Activated T-cell treated with anti-CD3 and anti-CD28 coated beads for 4 hours (primary cell): ENCODE data around the gene DRAP1.
"Not testable (repeated sequence)": the region's sequence is repeated elsewhere in the genome, so short reads cannot be mapped to it uniquely, and the experiment has no call there.

ENCODE experiments used
- DNase-seq: peaks from one replicate; pipeline ENCODE4 v3.0.0-alpha.2; 2020

DRAP1 gene

DNA sequence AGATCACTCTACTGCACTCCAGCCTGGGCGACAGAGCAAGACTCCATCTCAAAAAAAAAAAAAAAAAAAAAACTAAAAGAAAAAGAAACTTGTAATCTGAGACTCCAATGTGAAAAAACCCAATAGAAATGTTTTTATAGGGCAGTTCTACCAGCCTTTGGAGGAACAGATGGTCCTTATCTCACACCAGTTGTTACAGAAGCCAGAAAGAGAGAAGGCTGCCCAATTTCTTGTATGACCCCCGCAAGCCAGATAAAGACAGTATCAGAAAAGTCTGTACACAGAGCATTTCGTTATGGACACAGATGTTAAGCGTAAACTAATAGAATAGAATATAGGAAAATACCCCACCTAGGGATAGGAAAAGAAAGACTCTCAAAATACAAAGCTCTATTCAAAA lies 14.8 kb downstream of the DRAP1 start:
- no peak for DNase-seq

- DNase-seq: no peak
Measured at GRCh38 chr11:65937766-65938165, 18.5 kb downstream of the DRAP1 start.

GRCh38 chr11:65941720-65942310 lies 22.6 kb downstream of the DRAP1 start:
- no peak for DNase-seq

- no peak for DNase-seq
Measured at GRCh38 chr11:65942531-65942930, 23.3 kb downstream of the DRAP1 start.

DNA sequence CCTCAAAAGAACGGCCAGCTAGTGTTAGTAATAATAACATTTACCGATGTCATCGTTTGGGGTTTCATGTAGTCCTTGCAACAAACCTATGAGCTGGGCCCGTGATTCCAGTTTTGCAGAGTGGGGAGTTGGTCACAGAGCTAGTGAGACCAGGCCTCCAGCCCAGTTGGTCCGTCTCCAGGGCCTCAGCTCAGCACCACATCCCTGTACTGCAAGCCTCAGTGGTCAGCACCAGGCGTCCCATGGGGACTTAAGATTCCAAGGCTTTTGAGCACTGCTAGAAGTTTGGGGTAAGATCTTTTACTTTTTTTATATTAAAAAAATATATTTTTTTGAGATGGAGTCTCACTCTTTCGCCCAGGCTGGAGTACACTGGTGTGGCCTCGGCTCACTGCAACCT lies 25.0 kb downstream of the DRAP1 start:
- no peak for DNase-seq

DNA sequence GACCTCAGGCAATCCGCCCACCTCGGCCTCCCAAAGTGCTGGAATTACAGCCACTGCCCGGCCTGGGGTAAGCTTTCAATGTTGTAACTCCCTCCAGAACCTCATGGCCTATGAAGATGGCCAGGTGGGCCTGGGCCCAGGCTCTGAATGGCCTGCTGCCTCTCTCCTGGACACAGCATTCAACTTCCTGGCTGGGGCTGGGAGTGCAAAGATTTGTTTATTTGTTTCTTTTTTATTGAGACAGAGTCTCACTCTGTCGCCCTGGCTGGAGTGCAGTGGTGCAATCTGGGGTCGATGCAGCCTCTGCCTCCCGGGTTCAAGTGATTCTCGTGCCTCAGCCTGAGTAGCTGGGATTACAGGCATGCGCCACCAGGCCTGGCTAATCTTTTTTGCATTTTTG lies 25.5 kb downstream of the DRAP1 start:
- DNase-seq: no peak

DNA sequence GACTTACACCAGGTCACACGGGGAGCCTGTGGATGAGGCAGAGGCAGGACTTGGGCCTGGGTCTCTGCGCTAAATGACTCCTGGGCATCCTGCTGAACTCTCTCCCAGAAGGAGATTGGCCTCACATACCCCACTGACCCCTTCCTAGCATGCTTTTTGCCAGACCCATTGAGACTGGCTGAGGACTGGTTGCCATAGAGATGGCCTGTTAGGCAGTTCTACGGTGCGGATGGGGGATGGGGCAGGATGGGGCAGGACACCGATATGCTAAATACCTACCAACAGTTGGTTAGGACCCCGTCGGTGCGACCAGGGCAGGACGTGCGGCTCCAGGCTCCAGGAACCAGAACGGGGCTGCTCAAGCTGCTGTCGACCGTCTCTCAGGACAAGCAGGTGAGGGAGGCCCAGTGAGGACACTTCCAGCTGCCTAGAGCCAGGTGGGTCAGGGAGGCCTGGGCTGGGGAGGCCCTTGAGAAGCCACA lies 26.2 kb downstream of the DRAP1 start, which contains the start of gene TSGA10IP:
Gene TSGA10IP, plus strand, starts transcription at position 51 of the 482 bp plus-strand sequence. Its CDS starts 196 bp downstream, at position 247.
- no peak for DNase-seq

GRCh38 chr11:65945941-65946558 lies 26.8 kb downstream of the DRAP1 start:
- no peak for DNase-seq

GRCh38 chr11:65946655-65947054 lies 27.4 kb downstream of the DRAP1 start:
- DNase-seq: no peak

- no peak for DNase-seq
Measured at GRCh38 chr11:65947133-65947532, 27.9 kb downstream of the DRAP1 start.

- DNase-seq: no peak
Measured at GRCh38 chr11:65947603-65948125, 28.4 kb downstream of the DRAP1 start.

GRCh38 chr11:65950711-65951110 lies 31.5 kb downstream of the DRAP1 start:
- DNase-seq: not testable (repeated sequence)

GRCh38 chr11:65951641-65952040 lies 32.4 kb downstream of the DRAP1 start:
- not testable (repeated sequence) for DNase-seq

GRCh38 chr11:65952052-65952521 lies 32.9 kb downstream of the DRAP1 start:
- DNase-seq: no peak

GRCh38 chr11:65953471-65953870 lies 34.2 kb downstream of the DRAP1 start:
- DNase-seq: no peak

GRCh38 chr11:65954771-65955170 lies 35.5 kb downstream of the DRAP1 start:
- DNase-seq: no peak

DNA sequence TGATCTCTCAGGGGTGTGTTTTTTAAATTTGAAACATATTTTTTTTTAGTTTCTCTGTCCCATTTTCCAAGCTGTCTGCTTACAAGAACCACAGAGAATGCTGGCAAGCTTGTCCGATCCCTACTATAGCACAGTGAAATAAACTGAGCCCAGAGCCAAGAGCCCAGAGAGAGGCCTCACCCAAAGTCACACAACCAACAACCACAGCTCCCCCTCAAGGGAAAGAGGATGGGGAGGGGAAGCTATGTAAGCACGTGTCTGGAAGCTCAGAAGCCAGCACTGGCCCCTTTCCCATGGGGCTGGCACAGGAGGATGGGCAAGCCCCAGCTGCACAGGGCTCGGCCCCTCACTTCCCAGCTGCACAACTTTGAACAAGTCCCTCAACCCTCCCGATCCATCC lies 39.1 kb downstream of the DRAP1 start:
- DNase-seq: no peak

GRCh38 chr11:65958774-65959420 lies 39.7 kb downstream of the DRAP1 start:
- DNase-seq: no peak

GRCh38 chr11:65960824-65961266 lies 41.6 kb downstream of the DRAP1 start:
- no peak for DNase-seq

- peak; percentile 89 for DNase-seq
Measured at GRCh38 chr11:65961267-65962140, 42.3 kb downstream of the DRAP1 start, which contains the start of gene SART1. SART1 (plus strand) TSS chr11:65961734; CDS start chr11:65961781, 47 bp downstream.

DNA sequence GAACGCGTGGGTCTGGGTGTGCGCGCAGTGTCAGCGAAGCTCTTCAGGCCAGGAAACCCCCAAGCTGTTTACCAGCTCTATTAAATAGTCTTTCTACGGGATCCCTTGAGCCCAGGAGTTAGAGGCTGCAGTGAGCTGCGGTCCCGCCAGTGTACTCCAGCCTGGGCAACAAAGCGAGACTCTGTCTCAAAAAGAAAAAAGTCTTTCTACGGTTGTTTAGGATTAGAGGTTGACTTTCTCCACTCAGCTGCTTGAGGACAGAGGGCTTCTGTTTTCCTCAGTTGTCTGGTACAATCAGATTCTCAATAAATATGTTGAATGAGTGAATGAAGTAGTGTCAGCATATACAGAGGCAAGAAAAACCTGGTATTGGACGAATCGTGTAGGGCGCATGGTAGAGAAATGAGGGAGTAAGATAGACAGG lies 42.9 kb downstream of the DRAP1 start:
- DNase-seq: no peak

- DNase-seq: no peak
Measured at GRCh38 chr11:65964906-65965305, 45.7 kb downstream of the DRAP1 start.
